Measurements from ENCODE around the gene SLC2A9. TPM values are rescaled to one million over a fixed set of nuclear protein-coding genes. Genes with fewer than 3 reads are reported as not detected.

Gene SLC2A9
- total and polyA plus RNA-seq, 2 donors (not counting 3 experiments of a cell fraction or from before 2014, with no cell fraction given), result 1.6 to 1.8 TPM

DNA sequence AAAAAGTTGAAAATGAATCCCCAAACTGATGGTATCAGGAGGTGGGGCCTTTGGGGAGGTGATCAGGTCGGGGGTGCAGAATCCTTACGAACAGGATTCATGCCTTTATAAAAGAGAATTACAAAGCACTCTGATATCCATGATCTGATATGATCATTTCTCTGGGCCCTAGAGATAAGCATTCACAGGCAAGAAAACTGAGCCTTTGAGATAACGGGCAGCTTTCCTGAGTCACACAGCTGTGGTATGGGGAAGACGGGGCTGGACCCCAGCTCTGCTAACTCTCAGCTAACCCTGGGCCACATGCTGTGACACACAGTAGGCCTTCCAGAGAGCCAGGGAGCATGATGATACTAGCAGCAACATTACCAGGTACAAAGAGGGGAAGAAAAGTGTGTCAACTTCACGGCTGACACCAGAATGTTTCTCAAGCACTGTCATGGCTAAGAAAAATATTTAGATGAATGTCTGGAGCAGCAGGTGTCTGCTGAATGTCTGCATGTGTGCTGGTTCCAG, 85.1 kb downstream of the SLC2A9 start:
- ChIA-PET POLR2A (no interaction called here), CTCF (no interaction called here)
- Histone ChIP-seq H3K79me2 (ENCODE audit: control insufficient read depth, insufficient read depth, low read length) (no peaks in the 10 kb centered on the region), H3K27ac (ENCODE audit: insufficient read depth, low read depth, low read length) (no peak overlapping the region), H4K20me1 (replicated peaks; ENCODE audit: control insufficient read depth, extremely low read depth, insufficient read depth, low read length) (no peaks in the 10 kb centered on the region), H3K9me1 (replicated peaks; ENCODE audit: control insufficient read depth, extremely low read depth, insufficient read depth, low read length) (no peaks in the 10 kb centered on the region), H3K9me3 (replicated peaks; ENCODE audit: control insufficient read depth, insufficient read depth, low read length) (no peaks in the 10 kb centered on the region), H3K9ac (replicated peaks; ENCODE audit: extremely low read depth, insufficient read depth, low read length) (no peak overlapping the region), H3K4me2 (ENCODE audit: insufficient read depth, low read length) (no peak overlapping the region), H3K27me3 (ENCODE audit: control insufficient read depth in 2 of 2, insufficient read depth in 2 of 2, low read length in 2 of 2) (no peaks in the 10 kb centered on the region), H2AFZ (ENCODE audit: low read depth, low read length) (no peak overlapping the region), H3K36me3 (ENCODE audit: control insufficient read depth in 2 of 2, extremely low read depth in 1 of 2, insufficient read depth in 2 of 2, low read length in 2 of 2) (no peaks in the 10 kb centered on the region), H3K4me1 (ENCODE audit: control insufficient read depth, extremely low read depth, insufficient read depth, low read length) (no peaks in the 10 kb centered on the region), H3K4me3 (replicated peaks in 1 of 3; ENCODE audit: insufficient read depth in 1 of 3, low read depth in 1 of 3, low read length in 3 of 3) (no peak overlapping the region)
- no peak for TF ChIP-seq JUN (IDR thresholded peaks at IDR 0.05; ENCODE audit: borderline replicate concordance, insufficient read depth, insufficient read length, low read depth)
- TF ChIP-seq POLR2A (IDR thresholded peaks at IDR 0.05; ENCODE audit: low read depth, low read length), result no peak
- no peak for TF ChIP-seq MYC (IDR thresholded peaks at IDR 0.05; ENCODE audit: low read depth, low read length)
- no peak for TF ChIP-seq EZH2 (IDR thresholded peaks at IDR 0.05; ENCODE audit: borderline replicate concordance, low read depth, low read length, severe bottlenecking)
- TF ChIP-seq, protein P1, sequence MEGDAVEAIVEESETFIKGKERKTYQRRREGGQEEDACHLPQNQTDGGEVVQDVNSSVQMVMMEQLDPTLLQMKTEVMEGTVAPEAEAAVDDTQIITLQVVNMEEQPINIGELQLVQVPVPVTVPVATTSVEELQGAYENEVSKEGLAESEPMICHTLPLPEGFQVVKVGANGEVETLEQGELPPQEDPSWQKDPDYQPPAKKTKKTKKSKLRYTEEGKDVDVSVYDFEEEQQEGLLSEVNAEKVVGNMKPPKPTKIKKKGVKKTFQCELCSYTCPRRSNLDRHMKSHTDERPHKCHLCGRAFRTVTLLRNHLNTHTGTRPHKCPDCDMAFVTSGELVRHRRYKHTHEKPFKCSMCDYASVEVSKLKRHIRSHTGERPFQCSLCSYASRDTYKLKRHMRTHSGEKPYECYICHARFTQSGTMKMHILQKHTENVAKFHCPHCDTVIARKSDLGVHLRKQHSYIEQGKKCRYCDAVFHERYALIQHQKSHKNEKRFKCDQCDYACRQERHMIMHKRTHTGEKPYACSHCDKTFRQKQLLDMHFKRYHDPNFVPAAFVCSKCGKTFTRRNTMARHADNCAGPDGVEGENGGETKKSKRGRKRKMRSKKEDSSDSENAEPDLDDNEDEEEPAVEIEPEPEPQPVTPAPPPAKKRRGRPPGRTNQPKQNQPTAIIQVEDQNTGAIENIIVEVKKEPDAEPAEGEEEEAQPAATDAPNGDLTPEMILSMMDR (IDR thresholded peaks at IDR 0.05; ENCODE audit: extremely low read depth in 1 of 2, insufficient read depth in 1 of 2, low read depth in 1 of 2, low read length in 2 of 2), result no peak
- TF ChIP-seq GATA2 (IDR thresholded peaks at IDR 0.05; ENCODE audit: insufficient read depth, insufficient read length, low read depth, low read length), result no peak
- TF ChIP-seq POLR2AphosphoS5 (IDR thresholded peaks at IDR 0.05; ENCODE audit: insufficient read depth, low read depth, low read length), result no peak
- TF ChIP-seq, protein P2, sequence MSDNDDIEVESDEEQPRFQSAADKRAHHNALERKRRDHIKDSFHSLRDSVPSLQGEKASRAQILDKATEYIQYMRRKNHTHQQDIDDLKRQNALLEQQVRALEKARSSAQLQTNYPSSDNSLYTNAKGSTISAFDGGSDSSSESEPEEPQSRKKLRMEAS (IDR thresholded peaks at IDR 0.05; ENCODE audit: insufficient read depth, insufficient read length), result no peak
- no peak for TF ChIP-seq FOS (IDR thresholded peaks at IDR 0.05; ENCODE audit: borderline replicate concordance, insufficient read depth, low read length)
- DNase-seq (ENCODE audit: low read depth, low spot score) (no peak), FAIRE-seq (no peak)
- dilution Hi-C loops (cut with MboI; ENCODE audit: extremely low pct_ligation_motif_present, low sequenced_read_pairs) (no loop called here), intact Hi-C loops (cut with micrococcal nuclease) (no loop called here)
- BruUV-seq (replicated peaks), result no TSS peak
